ENCODE measurements around the gene SAPCD1.
A peak's percentile ranks its signal among the peaks of the same experiment; 100 is the strongest.

SAPCD1 gene

GRCh38 chr6:31765559-31765909, 3.1 kb downstream of the SAPCD1 start:
- TF ChIP-seq CTCF (conservative IDR thresholded peaks at IDR 0.05; ENCODE audit: low read depth, low read length), result no peak
- DNase-seq (ENCODE audit: low read depth), result no peak
- no peak overlapping the region for H3K4me3 ChIP-seq (ENCODE audit: low read depth, low read length)

- H3K4me3 ChIP-seq (ENCODE audit: low read depth, low read length), result peak overlapping the region; percentile 41
Measured at GRCh38 chr6:31765910-31766794, 3.7 kb downstream of the SAPCD1 start.

GRCh38 chr6:31767096-31767645, 4.7 kb downstream of the SAPCD1 start:
- H3K4me3 ChIP-seq (ENCODE audit: low read depth, low read length), result no peak overlapping the region
- no peak for TF ChIP-seq CTCF (conservative IDR thresholded peaks at IDR 0.05; ENCODE audit: low read depth, low read length)
- DNase-seq (ENCODE audit: low read depth), result no peak

More at GRCh38 chr6:31765910-31766794, 3.7 kb downstream of the SAPCD1 start:
- TF ChIP-seq CTCF (conservative IDR thresholded peaks at IDR 0.05; ENCODE audit: low read depth, low read length), result no peak
- no peak for DNase-seq (ENCODE audit: low read depth)

- DNase-seq (ENCODE audit: low read depth), result no peak
- TF ChIP-seq CTCF (conservative IDR thresholded peaks at IDR 0.05; ENCODE audit: low read depth, low read length), result no peak
- H3K4me3 ChIP-seq (ENCODE audit: low read depth, low read length), result no peak overlapping the region
Measured at GRCh38 chr6:31768363-31769257, 6.2 kb downstream of the SAPCD1 start.

- peak; percentile 88 for TF ChIP-seq CTCF (conservative IDR thresholded peaks at IDR 0.05; ENCODE audit: low read depth, low read length)
- DNase-seq (ENCODE audit: low read depth), result peak; percentile 68
- H3K4me3 ChIP-seq (ENCODE audit: low read depth, low read length), result no peak overlapping the region
Measured at GRCh38 chr6:31769684-31770371, 7.4 kb downstream of the SAPCD1 start.

- H3K4me3 ChIP-seq (ENCODE audit: low read depth, low read length), result no peak overlapping the region
- DNase-seq (ENCODE audit: low read depth), result no peak
- no peak for TF ChIP-seq CTCF (conservative IDR thresholded peaks at IDR 0.05; ENCODE audit: low read depth, low read length)
Measured at GRCh38 chr6:31770860-31771259, 8.4 kb downstream of the SAPCD1 start.
